Keratinocyte (primary cell): Measurements from ENCODE around the gene NAA10. TPM values are rescaled to one million over a fixed set of nuclear protein-coding genes. Genes with fewer than 3 reads are reported as not detected.

Experiments
- DNase-seq: peaks from one replicate; pipeline ENCODE4 v3.0.0-alpha.2; 2011; ENCODE audit warnings: low read depth, missing footprints, low spot score
- FAIRE-seq: peaks from 2 replicates; lab custom pipeline; 2011; peaks lifted over from hg19 to GRCh38; lab: Jason Lieb, UNC
- H2AFZ ChIP-seq: 2 replicates; pipeline ENCODE4 v1.6.0; 2012; ENCODE audit warnings: low read length, control low read depth, inconsistent platforms; ENCODE audit not compliant: control insufficient read depth
- H3K27ac ChIP-seq: 2 replicates; pipeline ENCODE4 v1.5.1; 2011; ENCODE audit warnings: low read length; ENCODE audit not compliant: control insufficient read depth, insufficient read depth
- H3K27me3 ChIP-seq: 3 replicates; pipeline ENCODE4 v1.6.0; 2011; ENCODE audit warnings: low read length; ENCODE audit not compliant: control insufficient read depth, insufficient read depth; ENCODE audit errors: extremely low read depth
- H3K36me3 ChIP-seq, 2 experiments: 2 replicates in 1 of 2; 3 replicates in 1 of 2; pipeline ENCODE4 v1.5.1; 2011; ENCODE audit warnings: low read length in 2 of 2, mild to moderate bottlenecking in 1 of 2; ENCODE audit not compliant: control insufficient read depth in 2 of 2, insufficient read depth in 2 of 2; ENCODE audit errors: extremely low read depth in 1 of 2
- H3K4me1 ChIP-seq: 3 replicates; pipeline ENCODE4 v1.5.1; 2011; ENCODE audit warnings: low read length; ENCODE audit not compliant: control insufficient read depth, insufficient read depth; ENCODE audit errors: extremely low read depth
- H3K4me2 ChIP-seq: 3 replicates; pipeline ENCODE4 v1.6.0; 2011; ENCODE audit warnings: low read depth, low read length; ENCODE audit not compliant: control insufficient read depth, insufficient read depth; ENCODE audit errors: extremely low read depth
- H3K4me3 ChIP-seq, 3 experiments: fragments of 200-600 bp in 1 of 3; sonication (generic) in 1 of 3; 2 replicates in 2 of 3; 3 replicates in 1 of 3; pipeline ENCODE4 v1.5.1; 2011 to 2016; ENCODE audit warnings: low read length in 3 of 3, mild to moderate bottlenecking in 3 of 3, control low read depth in 2 of 3, inconsistent platforms in 1 of 3, low read depth in 1 of 3, mixed read lengths in 1 of 3, mixed run types in 1 of 3, moderate library complexity in 1 of 3; ENCODE audit not compliant: control insufficient read depth in 2 of 3, insufficient read depth in 2 of 3; ENCODE audit errors: extremely low read depth in 1 of 3
- H3K79me2 ChIP-seq: 2 replicates; pipeline ENCODE4 v1.6.0; 2012; ENCODE audit warnings: low read length; ENCODE audit not compliant: control insufficient read depth, insufficient read depth
- H3K9ac ChIP-seq: 3 replicates; pipeline ENCODE4 v1.6.0; 2011; ENCODE audit warnings: low read length; ENCODE audit not compliant: control insufficient read depth, insufficient read depth; ENCODE audit errors: extremely low read depth
- H3K9me1 ChIP-seq: 3 replicates; pipeline ENCODE4 v1.6.0; 2011; ENCODE audit warnings: low read length; ENCODE audit not compliant: control insufficient read depth, insufficient read depth; ENCODE audit errors: extremely low read depth
- H3K9me3 ChIP-seq: 2 replicates; pipeline ENCODE4 v1.5.1; 2012; ENCODE audit warnings: low read depth, low read length; ENCODE audit not compliant: control insufficient read depth
- H4K20me1 ChIP-seq: 3 replicates; pipeline ENCODE4 v1.6.0; 2011; ENCODE audit warnings: low read length; ENCODE audit not compliant: control insufficient read depth, insufficient read depth; ENCODE audit errors: extremely low read depth
- EZH2 ChIP-seq: IDR thresholded peaks from one replicate; pipeline ENCODE4 v1.6.1; 2012; ENCODE audit warnings: inconsistent platforms, mild to moderate bottlenecking, low read length, moderate library complexity
- dilution Hi-C: fragments of 300-500 bp; cut with MboI; formaldehyde crosslinking; loops from one replicate; pipeline ENCODE4 v1.7.0; 2020; ENCODE audit warnings: low sequenced_read_pairs; ENCODE audit not compliant: extremely low pct_ligation_motif_present
- polyA plus RNA-seq, 5 experiments: library from polyadenylated mRNA; depleted of rRNA in 3 of 5; stranded (reverse) in 3 of 5; stranded (forward) in 1 of 5; unstranded in 1 of 5; fragments of >200 nt; gene quantifications; 1 replicate in 1 of 5; 2 replicates in 3 of 5; 3 replicates in 1 of 5; pipeline versions ENCODE4 v1.2.1 to v1.2.3, GENCODE V29; 2011 to 2012; ENCODE audit warnings: missing spikeins in 2 of 5, low read depth in 1 of 5, low replicate concordance in 1 of 5
- TF ChIP-seq, protein P1 (sequence below), 3 experiments: IDR thresholded peaks in 1 of 3; conservative IDR thresholded peaks in 1 of 3; optimal IDR thresholded peaks in 1 of 3; 2 replicates in 2 of 3; 3 replicates in 1 of 3; pipeline versions ENCODE3 to v1.5.1; 2011; ENCODE audit warnings: low read length in 3 of 3, mild to moderate bottlenecking in 3 of 3, moderate library complexity in 2 of 3, control low read depth in 1 of 3, inconsistent platforms in 1 of 3; ENCODE audit not compliant: insufficient read depth in 2 of 3; ENCODE audit errors: extremely low read depth in 1 of 3

The NAA10 gene
- polyA plus RNA-seq, 1 donor (not counting 4 experiments of a cell fraction or from before 2014, with no cell fraction given) = 103 TPM

DNA sequence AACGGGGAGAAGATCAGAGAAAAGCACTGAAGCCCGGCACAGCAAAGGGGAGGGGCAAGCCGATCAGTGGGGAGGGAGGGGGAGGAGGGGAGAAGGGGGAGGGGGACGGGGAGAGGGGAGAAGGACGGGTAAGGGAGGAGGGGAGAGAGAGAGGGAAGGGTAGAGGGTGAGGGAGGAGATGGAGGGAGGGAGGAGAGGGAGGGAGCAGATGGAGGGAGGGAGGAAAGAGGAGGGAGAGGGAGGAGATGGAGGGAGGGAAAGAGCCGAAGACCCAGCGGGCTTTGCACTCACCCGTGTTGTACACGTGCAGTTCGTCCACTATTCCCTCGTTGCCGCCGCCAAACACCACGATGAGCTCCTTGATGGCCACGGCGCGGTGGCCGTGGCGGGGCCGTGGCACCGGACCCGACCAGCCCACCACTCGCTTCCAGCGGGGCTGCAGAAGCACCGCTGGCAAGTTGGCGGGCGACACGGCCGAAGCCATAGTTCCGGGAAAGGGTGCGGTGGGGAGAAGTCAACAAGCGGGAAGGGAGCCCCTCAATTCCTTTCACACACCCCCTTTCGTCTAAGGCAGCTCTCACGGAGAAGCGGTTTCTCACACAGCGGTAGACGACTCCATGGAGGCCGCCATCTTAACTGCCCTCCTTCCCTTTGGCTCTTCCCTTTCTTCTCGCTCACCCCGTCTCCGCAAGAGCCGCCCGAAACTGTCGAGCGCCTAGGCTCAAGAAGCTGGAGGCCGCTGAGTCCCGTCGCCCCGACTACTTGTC is 35.7 kb upstream of the NAA10 start:
- Histone ChIP-seq H3K79me2 (peaks cover 64% of the 10 kb centered on the region), H3K4me2 (peak overlapping the region; percentile 37), H3K4me1 (peaks cover 20% of the 10 kb centered on the region), H3K27me3 (no peaks in the 10 kb centered on the region), H3K9ac (peak overlapping the region; percentile 99), H3K4me3 (peak overlapping the region; percentile 84 to 91 (median 86)), H3K36me3 (peaks cover 0 to 12% of the 10 kb centered on the region in 2 experiments), H3K27ac (peak overlapping the region; percentile 99), H3K9me3 (no peaks in the 10 kb centered on the region), H4K20me1 (peaks cover 20% of the 10 kb centered on the region), H3K9me1 (no peaks in the 10 kb centered on the region), H2AFZ (peak overlapping the region; percentile 71)
- TF ChIP-seq, protein P1, sequence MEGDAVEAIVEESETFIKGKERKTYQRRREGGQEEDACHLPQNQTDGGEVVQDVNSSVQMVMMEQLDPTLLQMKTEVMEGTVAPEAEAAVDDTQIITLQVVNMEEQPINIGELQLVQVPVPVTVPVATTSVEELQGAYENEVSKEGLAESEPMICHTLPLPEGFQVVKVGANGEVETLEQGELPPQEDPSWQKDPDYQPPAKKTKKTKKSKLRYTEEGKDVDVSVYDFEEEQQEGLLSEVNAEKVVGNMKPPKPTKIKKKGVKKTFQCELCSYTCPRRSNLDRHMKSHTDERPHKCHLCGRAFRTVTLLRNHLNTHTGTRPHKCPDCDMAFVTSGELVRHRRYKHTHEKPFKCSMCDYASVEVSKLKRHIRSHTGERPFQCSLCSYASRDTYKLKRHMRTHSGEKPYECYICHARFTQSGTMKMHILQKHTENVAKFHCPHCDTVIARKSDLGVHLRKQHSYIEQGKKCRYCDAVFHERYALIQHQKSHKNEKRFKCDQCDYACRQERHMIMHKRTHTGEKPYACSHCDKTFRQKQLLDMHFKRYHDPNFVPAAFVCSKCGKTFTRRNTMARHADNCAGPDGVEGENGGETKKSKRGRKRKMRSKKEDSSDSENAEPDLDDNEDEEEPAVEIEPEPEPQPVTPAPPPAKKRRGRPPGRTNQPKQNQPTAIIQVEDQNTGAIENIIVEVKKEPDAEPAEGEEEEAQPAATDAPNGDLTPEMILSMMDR (optimal IDR thresholded peaks at IDR 0.05 in 1 of 3, IDR thresholded peaks at IDR 0.05 in 1 of 3, conservative IDR thresholded peaks at IDR 0.05 in 1 of 3; ENCODE audit: extremely low read depth in 1 of 3, insufficient read depth in 2 of 3, low read length in 3 of 3) = no peak
- TF ChIP-seq EZH2 = no peak
- dilution Hi-C loops = no loop called here
- DNase-seq (no peak), FAIRE-seq (no peak)

DNA sequence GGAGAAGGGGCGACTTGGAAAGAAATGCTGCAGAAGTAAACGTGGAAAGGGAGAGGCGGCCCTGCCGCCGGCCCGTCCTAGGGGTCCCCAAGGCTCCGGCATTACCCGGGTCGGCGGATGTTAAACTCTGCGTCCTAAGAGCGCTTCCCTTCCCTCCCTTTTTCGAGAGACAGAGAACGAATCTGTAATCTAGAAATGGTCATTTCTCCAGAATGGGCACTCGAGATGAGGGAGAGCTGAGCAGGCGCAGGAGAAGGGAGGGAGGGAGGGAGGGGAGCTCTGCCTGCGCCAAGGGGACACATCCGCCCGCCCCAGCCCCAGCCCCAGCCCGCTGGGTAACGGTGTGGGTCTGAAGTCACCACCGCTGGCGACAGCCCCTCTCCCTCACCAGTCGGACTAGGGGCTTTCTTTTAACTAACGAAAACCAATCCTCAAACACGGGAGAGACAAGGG is 35.1 kb upstream of the NAA10 start:
- FAIRE-seq (no peak), DNase-seq (no peak)
- Histone ChIP-seq H3K9me1 (no peaks in the 10 kb centered on the region), H3K79me2 (peaks cover 70% of the 10 kb centered on the region), H3K27ac (no peak overlapping the region), H2AFZ (no peak overlapping the region), H3K27me3 (no peaks in the 10 kb centered on the region), H3K4me2 (peak overlapping the region; percentile 83), H3K36me3 (peaks cover 0 to 12% of the 10 kb centered on the region in 2 experiments), H3K4me3 (peak overlapping the region; percentile 70 to 86 (median 84)), H3K9ac (peak overlapping the region; percentile 99), H3K9me3 (no peaks in the 10 kb centered on the region), H3K4me1 (peaks cover 20% of the 10 kb centered on the region), H4K20me1 (peaks cover 20% of the 10 kb centered on the region)
- dilution Hi-C loops = no loop called here
- no peak for TF ChIP-seq EZH2
- TF ChIP-seq, protein P1 (optimal IDR thresholded peaks at IDR 0.05 in 1 of 3, IDR thresholded peaks at IDR 0.05 in 1 of 3, conservative IDR thresholded peaks at IDR 0.05 in 1 of 3; ENCODE audit: extremely low read depth in 1 of 3, insufficient read depth in 2 of 3, low read length in 3 of 3) = no peak
